HEK293 (cell line): ENCODE results near the gene SART1.

Experiments used
- AEBP2 ChIP-seq: fragments of 450-650 bp; formaldehyde crosslinking; IDR thresholded peaks from 2 replicates; pipeline ENCODE4 v1.5.1; 2016; ENCODE audit warnings: missing biosample characterization, missing genetic modification characterization, borderline replicate concordance
- ATF2 ChIP-seq: fragments of 450-650 bp; formaldehyde crosslinking; IDR thresholded peaks from 2 replicates; pipeline ENCODE4 v1.5.1; 2016; ENCODE audit warnings: missing biosample characterization, missing genetic modification characterization, low read depth
- CTCF ChIP-seq: fragments of 450-650 bp; formaldehyde crosslinking; IDR thresholded peaks from 2 replicates; pipeline ENCODE4 v1.5.1; 2016; ENCODE audit warnings: missing biosample characterization, missing genetic modification characterization
- MYNN ChIP-seq: fragments of 450-650 bp; formaldehyde crosslinking; IDR thresholded peaks from 2 replicates; pipeline ENCODE4 v1.5.1; 2016; ENCODE audit warnings: missing biosample characterization, missing genetic modification characterization, borderline replicate concordance
- ZBTB20 ChIP-seq: fragments of 450-650 bp; formaldehyde crosslinking; IDR thresholded peaks from 2 replicates; pipeline ENCODE4 v1.5.1; 2016; ENCODE audit warnings: missing biosample characterization, missing genetic modification characterization
- ZNF121 ChIP-seq: fragments of 450-650 bp; formaldehyde crosslinking; IDR thresholded peaks from 2 replicates; pipeline ENCODE4 v1.5.1; 2016; ENCODE audit warnings: missing biosample characterization, missing genetic modification characterization
- ZNF174 ChIP-seq: fragments of 450-650 bp; formaldehyde crosslinking; IDR thresholded peaks from 2 replicates; pipeline ENCODE4 v1.5.0; 2017; ENCODE audit warnings: missing biosample characterization, mild to moderate bottlenecking, missing genetic modification characterization
- ZNF324 ChIP-seq: fragments of 450-650 bp; formaldehyde crosslinking; IDR thresholded peaks from 2 replicates; pipeline ENCODE4 v1.5.1; 2016; ENCODE audit warnings: missing biosample characterization, missing genetic modification characterization
- ZNF549 ChIP-seq: fragments of 450-650 bp; IDR thresholded peaks from 2 replicates; pipeline ENCODE4 v1.5.1; 2018; ENCODE audit warnings: missing biosample characterization, missing genetic modification characterization, mild to moderate bottlenecking, inconsistent platforms, moderate library complexity
- ZNF670 ChIP-seq: fragments of 450-650 bp; formaldehyde crosslinking; IDR thresholded peaks from 2 replicates; pipeline ENCODE4 v1.5.1; 2016; ENCODE audit warnings: missing biosample characterization, missing genetic modification characterization, low read depth
- ZNF704 ChIP-seq: fragments of 450-650 bp; formaldehyde crosslinking; IDR thresholded peaks from 2 replicates; pipeline ENCODE4 v1.5.1; 2016; ENCODE audit warnings: missing biosample characterization, missing genetic modification characterization
- ZNF837 ChIP-seq: fragments of 450-650 bp; formaldehyde crosslinking; IDR thresholded peaks from 2 replicates; pipeline ENCODE4 v1.5.1; 2016; ENCODE audit warnings: missing biosample characterization, missing genetic modification characterization
- TF ChIP-seq, protein P1 (sequence below): fragments of 450-650 bp; formaldehyde crosslinking; IDR thresholded peaks from 2 replicates; pipeline ENCODE4 v1.5.1; 2016; ENCODE audit warnings: missing biosample characterization, missing genetic modification characterization
- TF ChIP-seq, protein P2 (sequence below): fragments of 450-650 bp; formaldehyde crosslinking; conservative IDR thresholded peaks from 2 replicates; pipeline ENCODE4 v1.5.1; 2016; ENCODE audit warnings: low read depth, missing biosample characterization, missing genetic modification characterization

DNA sequence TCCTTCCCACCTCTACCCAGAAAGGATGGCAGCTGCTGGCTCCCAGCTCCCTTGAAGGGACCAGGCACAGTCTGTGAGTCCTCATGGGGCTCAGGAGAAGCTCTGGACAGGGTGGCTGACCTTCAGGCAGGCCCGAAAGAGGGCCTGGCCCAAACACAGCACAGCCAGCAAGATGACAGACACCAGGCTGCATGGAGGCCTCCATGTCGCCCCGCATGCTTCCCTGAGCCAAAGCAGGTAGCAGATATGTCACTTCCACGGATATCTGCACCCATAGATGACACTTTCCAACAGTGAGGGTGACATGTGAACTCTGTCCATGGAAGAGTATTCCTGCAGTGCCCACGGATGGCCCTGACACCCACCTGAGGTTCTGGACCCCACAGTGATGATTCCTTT lies 22.1 kb downstream of the SART1 start:
- no peak for TF ChIP-seq CTCF (tag by site-specific recombination)
- no peak for TF ChIP-seq ZNF121 (tag by site-specific recombination)
- no peak for TF ChIP-seq ZNF174 (tag by site-specific recombination)
- TF ChIP-seq, protein P1, sequence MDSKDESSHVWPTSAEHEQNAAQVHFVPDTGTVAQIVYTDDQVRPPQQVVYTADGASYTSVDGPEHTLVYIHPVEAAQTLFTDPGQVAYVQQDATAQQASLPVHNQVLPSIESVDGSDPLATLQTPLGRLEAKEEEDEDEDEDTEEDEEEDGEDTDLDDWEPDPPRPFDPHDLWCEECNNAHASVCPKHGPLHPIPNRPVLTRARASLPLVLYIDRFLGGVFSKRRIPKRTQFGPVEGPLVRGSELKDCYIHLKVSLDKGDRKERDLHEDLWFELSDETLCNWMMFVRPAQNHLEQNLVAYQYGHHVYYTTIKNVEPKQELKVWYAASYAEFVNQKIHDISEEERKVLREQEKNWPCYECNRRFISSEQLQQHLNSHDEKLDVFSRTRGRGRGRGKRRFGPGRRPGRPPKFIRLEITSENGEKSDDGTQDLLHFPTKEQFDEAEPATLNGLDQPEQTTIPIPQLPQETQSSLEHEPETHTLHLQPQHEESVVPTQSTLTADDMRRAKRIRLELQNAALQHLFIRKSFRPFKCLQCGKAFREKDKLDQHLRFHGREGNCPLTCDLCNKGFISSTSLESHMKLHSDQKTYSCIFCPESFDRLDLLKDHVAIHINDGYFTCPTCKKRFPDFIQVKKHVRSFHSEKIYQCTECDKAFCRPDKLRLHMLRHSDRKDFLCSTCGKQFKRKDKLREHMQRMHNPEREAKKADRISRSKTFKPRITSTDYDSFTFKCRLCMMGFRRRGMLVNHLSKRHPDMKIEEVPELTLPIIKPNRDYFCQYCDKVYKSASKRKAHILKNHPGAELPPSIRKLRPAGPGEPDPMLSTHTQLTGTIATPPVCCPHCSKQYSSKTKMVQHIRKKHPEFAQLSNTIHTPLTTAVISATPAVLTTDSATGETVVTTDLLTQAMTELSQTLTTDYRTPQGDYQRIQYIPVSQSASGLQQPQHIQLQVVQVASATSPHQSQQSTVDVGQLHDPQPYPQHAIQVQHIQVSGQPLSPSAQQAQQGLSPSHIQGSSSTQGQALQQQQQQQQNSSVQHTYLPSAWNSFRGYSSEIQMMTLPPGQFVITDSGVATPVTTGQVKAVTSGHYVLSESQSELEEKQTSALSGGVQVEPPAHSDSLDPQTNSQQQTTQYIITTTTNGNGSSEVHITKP, result no peak
- no peak for TF ChIP-seq ZNF837 (tag by site-specific recombination)
- no peak for TF ChIP-seq ZNF549
- no peak for TF ChIP-seq ATF2 (tag by site-specific recombination)
- TF ChIP-seq, protein P2, sequence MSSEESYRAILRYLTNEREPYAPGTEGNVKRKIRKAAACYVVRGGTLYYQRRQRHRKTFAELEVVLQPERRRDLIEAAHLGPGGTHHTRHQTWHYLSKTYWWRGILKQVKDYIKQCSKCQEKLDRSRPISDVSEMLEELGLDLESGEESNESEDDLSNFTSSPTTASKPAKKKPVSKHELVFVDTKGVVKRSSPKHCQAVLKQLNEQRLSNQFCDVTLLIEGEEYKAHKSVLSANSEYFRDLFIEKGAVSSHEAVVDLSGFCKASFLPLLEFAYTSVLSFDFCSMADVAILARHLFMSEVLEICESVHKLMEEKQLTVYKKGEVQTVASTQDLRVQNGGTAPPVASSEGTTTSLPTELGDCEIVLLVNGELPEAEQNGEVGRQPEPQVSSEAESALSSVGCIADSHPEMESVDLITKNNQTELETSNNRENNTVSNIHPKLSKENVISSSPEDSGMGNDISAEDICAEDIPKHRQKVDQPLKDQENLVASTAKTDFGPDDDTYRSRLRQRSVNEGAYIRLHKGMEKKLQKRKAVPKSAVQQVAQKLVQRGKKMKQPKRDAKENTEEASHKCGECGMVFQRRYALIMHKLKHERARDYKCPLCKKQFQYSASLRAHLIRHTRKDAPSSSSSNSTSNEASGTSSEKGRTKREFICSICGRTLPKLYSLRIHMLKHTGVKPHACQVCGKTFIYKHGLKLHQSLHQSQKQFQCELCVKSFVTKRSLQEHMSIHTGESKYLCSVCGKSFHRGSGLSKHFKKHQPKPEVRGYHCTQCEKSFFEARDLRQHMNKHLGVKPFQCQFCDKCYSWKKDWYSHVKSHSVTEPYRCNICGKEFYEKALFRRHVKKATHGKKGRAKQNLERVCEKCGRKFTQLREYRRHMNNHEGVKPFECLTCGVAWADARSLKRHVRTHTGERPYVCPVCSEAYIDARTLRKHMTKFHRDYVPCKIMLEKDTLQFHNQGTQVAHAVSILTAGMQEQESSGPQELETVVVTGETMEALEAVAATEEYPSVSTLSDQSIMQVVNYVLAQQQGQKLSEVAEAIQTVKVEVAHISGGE (tag by site-specific recombination), result no peak
- no peak for TF ChIP-seq ZNF670 (tag by site-specific recombination)
- TF ChIP-seq ZNF704, result no peak
- no peak for TF ChIP-seq MYNN (tag by site-specific recombination)
- TF ChIP-seq ZBTB20 (tag by site-specific recombination), result no peak
- no peak for TF ChIP-seq ZNF324 (tag by site-specific recombination)
- TF ChIP-seq AEBP2 (tag by site-specific recombination), result no peak
